Measurements from ENCODE around the gene CABP1. TPM values are rescaled to one million over a fixed set of nuclear protein-coding genes. Genes with fewer than 3 reads are reported as not detected.

The CABP1 gene
- total RNA-seq, 1 experiment from 2014 or later, result 3.0 TPM

DNA sequence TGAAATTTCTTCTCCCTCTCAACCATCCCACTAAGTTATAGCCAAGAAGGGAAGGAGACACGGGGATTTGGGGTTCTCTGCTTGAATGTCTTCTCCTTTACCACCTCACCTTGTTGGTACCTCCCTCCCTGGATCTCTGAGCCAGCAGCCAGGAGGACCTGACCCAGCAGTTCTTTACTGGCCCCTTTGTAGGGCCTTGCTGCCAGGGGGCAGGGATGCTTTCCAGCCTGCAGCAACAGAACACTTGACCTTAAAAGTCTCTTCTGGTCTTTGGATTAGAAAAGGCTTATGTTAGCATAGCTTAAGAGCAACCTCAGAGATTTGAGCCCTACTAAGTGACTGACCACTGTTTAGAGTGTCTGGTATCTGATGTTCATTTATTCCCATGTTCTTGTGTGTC is 56.9 kb downstream of the CABP1 start:
- Histone ChIP-seq H3K14ac (ENCODE audit: insufficient read depth, low read length) (no peak overlapping the region), H2BK15ac (ENCODE audit: low read depth, low read length) (no peak overlapping the region), H2AFZ (ENCODE audit: low read length) (no peak overlapping the region), H3K4me1 (ENCODE audit: insufficient read depth, low read length) (no peaks in the 10 kb centered on the region), H4K5ac (ENCODE audit: insufficient read length, low read depth, low read length) (no peak overlapping the region), H3K18ac (ENCODE audit: insufficient read length, low read depth, low read length) (no peak overlapping the region), H3K4ac (ENCODE audit: low read depth, low read length) (no peak overlapping the region), H3K79me2 (ENCODE audit: insufficient read depth, low read length) (no peaks in the 10 kb centered on the region), H3K9ac (ENCODE audit: extremely low read depth, insufficient read length, low read length) (no peak overlapping the region), H4K8ac (replicated peaks; ENCODE audit: insufficient read length, low read depth, low read length) (no peak overlapping the region), H3K27ac (ENCODE audit: insufficient read length, low read depth, low read length) (no peak overlapping the region), H3K4me2 (ENCODE audit: insufficient read depth, insufficient read length, low read length) (no peak overlapping the region), H4K20me1 (ENCODE audit: control insufficient read depth, insufficient read depth, insufficient read length) (no peaks in the 10 kb centered on the region), H2BK20ac (ENCODE audit: low read depth, low read length, poor library complexity, severe bottlenecking) (no peak overlapping the region), H4K91ac (ENCODE audit: insufficient read length, low read depth, low read length) (no peak overlapping the region), H3T11ph (ENCODE audit: low read length) (no peak overlapping the region), H2BK5ac (ENCODE audit: insufficient read length, low read length) (no peak overlapping the region), H3K9me3 (ENCODE audit: control insufficient read depth, low read depth, low read length) (no peaks in the 10 kb centered on the region), H3K27me3 (ENCODE audit: insufficient read depth, low read length) (no peaks in the 10 kb centered on the region), H2BK120ac (ENCODE audit: low read depth, low read length, poor library complexity, severe bottlenecking) (no peak overlapping the region), H3K23ac (ENCODE audit: insufficient read length, low read depth, low read length) (no peak overlapping the region), H3K23me2 (ENCODE audit: insufficient read length, low read depth, low read length, poor library complexity, severe bottlenecking) (no peaks in the 10 kb centered on the region), H3K79me1 (ENCODE audit: insufficient read depth, low read depth, low read length, poor library complexity, severe bottlenecking) (no peaks in the 10 kb centered on the region), H2AK5ac (ENCODE audit: insufficient read length, low read length) (no peak overlapping the region), H3K56ac (ENCODE audit: insufficient read length, low read depth, low read length) (no peak overlapping the region), H2BK12ac (ENCODE audit: insufficient read length, low read depth, low read length) (no peak overlapping the region)
- TF ChIP-seq, protein P1, sequence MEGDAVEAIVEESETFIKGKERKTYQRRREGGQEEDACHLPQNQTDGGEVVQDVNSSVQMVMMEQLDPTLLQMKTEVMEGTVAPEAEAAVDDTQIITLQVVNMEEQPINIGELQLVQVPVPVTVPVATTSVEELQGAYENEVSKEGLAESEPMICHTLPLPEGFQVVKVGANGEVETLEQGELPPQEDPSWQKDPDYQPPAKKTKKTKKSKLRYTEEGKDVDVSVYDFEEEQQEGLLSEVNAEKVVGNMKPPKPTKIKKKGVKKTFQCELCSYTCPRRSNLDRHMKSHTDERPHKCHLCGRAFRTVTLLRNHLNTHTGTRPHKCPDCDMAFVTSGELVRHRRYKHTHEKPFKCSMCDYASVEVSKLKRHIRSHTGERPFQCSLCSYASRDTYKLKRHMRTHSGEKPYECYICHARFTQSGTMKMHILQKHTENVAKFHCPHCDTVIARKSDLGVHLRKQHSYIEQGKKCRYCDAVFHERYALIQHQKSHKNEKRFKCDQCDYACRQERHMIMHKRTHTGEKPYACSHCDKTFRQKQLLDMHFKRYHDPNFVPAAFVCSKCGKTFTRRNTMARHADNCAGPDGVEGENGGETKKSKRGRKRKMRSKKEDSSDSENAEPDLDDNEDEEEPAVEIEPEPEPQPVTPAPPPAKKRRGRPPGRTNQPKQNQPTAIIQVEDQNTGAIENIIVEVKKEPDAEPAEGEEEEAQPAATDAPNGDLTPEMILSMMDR (conservative IDR thresholded peaks at IDR 0.05), result no peak
- DNase-seq, result no peak
- Mint-ChIP-seq H3K9me3 (no peaks in the 10 kb centered on the region), H3K36me3 (ENCODE audit: insufficient read depth in 1 of 3, low read depth in 3 of 3) (peaks cover 51 to 83% (median 75%) of the 10 kb centered on the region in 3 experiments; a peak in 6 of 7 replicates), H3K4me1 (peaks cover 23 to 24% of the 10 kb centered on the region in 2 experiments), H3K27ac (peak overlapping the region in 1 of 3 experiments; percentile 24; a peak in 2 of 7 replicates), H3K27me3 (ENCODE audit: low read depth) (no peaks in the 10 kb centered on the region), H3K4me3 (no peak overlapping the region)
- no CpG with 5 or more reads among the region's 1 CpG for WGBS (ENCODE audit: extremely low coverage, insufficient read length, low lambda C conversion rate)
